GM12874 (cell line): ENCODE data around the gene FAM50B.

Source experiments
- TF ChIP-seq, protein P1 (sequence below): IDR thresholded peaks from 2 replicates; pipeline ENCODE4 v1.5.1; 2011; ENCODE audit warnings: low read depth, mild to moderate bottlenecking, control low read depth, low read length, moderate library complexity; ENCODE audit not compliant: insufficient read depth

The FAM50B gene

DNA sequence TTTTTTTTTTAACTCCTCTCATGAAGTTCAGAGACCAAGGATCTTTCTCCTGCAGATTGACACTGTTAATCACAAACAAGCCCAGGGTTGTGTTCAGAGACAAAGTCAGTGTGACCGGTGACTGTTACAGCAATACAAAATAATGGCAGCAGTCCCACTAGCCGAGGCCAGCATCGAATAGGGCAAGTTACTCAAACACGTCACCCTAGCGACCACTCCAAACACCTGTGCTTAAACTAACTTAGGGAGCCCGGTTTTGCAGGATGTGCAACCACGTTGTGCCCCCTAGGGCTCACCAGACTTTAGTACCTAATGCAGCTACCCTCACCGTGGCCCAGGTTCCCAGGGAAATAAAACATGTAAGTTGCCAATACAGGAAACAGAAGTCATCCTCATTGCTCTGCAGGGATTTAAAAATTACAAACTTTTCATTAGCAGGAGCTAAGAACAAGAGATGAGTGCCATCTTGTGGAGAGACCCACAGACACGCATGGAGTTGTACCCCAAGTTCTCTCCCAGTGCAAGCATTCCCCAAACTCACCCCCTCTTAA lies 38.1 kb downstream of the FAM50B start:
- TF ChIP-seq, protein P1, sequence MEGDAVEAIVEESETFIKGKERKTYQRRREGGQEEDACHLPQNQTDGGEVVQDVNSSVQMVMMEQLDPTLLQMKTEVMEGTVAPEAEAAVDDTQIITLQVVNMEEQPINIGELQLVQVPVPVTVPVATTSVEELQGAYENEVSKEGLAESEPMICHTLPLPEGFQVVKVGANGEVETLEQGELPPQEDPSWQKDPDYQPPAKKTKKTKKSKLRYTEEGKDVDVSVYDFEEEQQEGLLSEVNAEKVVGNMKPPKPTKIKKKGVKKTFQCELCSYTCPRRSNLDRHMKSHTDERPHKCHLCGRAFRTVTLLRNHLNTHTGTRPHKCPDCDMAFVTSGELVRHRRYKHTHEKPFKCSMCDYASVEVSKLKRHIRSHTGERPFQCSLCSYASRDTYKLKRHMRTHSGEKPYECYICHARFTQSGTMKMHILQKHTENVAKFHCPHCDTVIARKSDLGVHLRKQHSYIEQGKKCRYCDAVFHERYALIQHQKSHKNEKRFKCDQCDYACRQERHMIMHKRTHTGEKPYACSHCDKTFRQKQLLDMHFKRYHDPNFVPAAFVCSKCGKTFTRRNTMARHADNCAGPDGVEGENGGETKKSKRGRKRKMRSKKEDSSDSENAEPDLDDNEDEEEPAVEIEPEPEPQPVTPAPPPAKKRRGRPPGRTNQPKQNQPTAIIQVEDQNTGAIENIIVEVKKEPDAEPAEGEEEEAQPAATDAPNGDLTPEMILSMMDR, result peak; percentile 40

DNA sequence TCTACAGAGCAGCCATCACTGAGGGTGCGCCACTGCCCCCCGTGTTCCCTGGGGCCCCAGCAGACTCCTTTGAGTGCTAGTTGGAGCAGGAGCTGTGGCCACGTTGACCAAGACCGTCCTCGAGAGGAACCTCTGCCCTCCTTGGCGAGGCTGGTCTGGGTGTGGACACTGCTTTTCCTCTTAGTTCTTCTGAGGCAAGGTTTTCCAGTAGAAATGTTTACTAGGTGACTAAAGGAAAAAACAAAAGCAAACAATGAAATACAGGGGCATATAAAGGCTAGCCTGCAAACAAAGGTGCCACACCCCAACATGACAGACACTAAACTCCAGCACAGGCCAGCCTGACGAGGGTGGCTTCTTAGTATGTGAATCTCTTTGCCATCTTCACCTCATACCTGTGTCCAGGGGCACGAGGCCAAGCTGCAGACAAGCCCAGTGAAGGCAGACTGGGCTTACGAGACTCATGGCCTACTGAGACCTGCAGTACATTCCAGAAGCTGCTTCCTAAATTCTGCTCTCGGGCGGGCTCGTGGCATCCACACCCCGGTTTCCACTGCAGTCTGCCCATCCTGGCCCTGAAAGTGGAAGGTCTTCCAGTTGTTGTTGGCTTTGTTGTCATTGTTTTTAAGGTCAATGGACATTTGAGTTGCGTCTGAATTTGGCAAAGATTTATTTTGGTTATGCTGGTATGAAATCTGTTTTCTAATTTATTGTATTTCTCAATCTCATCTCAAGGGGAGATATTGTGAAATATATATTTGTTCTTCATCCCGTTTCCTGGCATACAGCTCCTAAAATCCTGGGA lies 39.2 kb downstream of the FAM50B start:
- TF ChIP-seq, protein P1, result no peak

DNA sequence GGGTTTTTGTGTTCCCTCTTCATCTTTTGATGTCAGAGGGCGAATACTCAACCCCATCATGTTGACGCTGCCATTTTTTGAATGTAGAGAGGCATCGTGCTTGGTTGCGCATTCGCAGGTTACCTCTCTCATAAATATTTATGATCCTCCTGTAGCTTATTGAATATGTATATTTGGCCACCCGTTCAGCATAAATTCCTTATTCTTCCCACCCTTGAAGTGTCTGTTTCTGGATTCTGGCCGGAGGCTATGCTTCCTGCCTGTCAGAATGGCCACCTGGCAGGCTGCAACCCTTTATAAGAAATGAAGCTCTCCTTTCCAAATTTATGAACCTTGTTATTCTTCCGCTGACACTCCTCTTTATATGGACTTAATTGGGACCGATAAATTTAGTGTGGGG lies 40.9 kb downstream of the FAM50B start:
- TF ChIP-seq, protein P1, result no peak

DNA sequence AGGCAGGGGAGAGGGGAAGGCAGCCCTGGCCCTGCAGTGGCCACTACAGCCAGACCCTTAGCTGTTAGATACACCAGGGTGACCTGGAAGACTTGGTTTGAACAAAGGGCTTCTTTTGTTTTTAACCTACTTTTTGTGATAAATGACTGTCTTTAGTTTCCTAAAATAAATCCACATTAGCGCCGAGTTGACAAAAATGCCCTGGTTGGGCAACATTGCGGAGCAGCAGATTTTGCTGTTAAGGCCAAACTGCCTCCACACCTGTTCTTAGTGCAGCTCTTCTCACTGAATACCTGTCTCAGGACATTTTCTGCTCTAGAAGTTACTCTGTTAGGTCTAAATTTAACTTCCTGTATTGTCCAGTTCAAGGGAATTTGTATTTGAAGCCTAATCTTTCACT lies 42.7 kb downstream of the FAM50B start:
- TF ChIP-seq, protein P1, result no peak

DNA sequence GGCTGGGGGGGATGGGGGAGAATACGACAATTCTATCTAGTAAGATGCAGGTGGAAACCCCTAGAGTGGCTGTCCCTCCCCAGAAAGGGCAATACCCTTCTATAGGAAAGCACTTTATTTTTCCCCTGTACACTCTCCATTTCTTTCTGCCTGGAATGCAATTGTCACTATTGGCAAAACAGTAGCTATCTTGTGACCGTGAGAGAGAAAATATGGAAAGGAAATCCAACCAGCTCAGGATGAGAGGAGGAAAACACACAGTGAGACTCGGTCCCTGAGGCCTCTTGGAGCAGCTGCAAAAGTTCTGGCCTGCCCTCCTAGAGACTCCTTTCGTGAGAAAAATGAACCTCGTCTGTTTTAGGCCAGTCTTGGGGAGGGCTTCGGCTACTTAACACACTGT lies 43.4 kb downstream of the FAM50B start:
- TF ChIP-seq, protein P1, result no peak

DNA sequence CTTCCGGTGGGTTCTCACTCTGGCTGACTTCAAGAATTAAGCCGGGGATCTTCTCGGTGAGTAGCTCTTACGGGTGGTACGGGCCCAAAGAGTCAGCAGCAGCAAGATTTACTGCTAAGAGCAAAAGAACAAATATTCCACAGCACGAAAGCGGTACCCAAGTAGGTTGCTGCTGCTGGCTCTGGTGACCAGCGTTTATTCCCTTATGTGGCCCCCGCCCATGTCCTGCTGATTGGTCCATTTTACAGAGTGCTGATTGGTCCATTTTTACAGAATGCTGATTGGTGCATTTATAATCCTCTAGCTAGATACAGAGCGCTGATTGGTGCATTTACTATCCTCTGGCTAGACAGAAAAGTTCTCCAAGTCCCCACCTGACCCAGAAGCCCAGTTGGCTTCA lies 44.3 kb downstream of the FAM50B start:
- TF ChIP-seq, protein P1, result no peak

DNA sequence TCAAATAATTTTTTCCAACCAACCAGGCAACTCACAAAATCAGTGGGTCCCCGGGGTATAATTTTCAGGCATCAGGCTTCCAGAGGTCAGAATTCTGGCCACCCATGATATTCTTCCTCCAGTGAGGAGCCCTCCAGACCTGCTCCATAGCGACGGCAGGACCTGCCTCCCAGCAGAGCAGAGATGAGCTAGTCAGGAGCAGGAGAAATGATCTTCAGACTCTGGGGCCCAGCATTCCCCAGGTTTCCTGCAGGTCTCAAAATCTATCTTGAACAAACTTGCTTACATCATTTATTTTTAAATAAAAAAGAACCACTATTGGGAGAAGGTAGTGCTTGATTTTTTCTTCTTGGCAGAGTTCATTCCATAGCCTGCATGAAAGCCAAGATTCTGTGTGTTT lies 44.7 kb downstream of the FAM50B start:
- TF ChIP-seq, protein P1, result no peak
